Thoracic aorta (tissue), 2 donors: Measurements from ENCODE around the gene MMP24. TPM values are rescaled to one million over a fixed set of nuclear protein-coding genes. Genes with fewer than 3 reads are reported as not detected.

Experiments used
- ATAC-seq: fragments of 150-250 bp; one replicate; pipeline ENCODE4 v1.8.0; 2017; ENCODE audit warnings: low read depth; ENCODE audit not compliant: insufficient number of reproducible peaks, low FRiP score
- DNase-seq: peaks from one replicate; pipeline ENCODE4 v3.0.0-alpha.2; 2020; ENCODE audit warnings: low spot score
- H3K27ac ChIP-seq, 2 donors: fragments of 200-600 bp; sonication (generic); 1 replicate in 1 of 2; 2 replicates in 1 of 2; pipeline ENCODE4 v1.5.1; 2016; ENCODE audit warnings: mild to moderate bottlenecking in 2 of 2, moderate library complexity in 2 of 2
- H3K27me3 ChIP-seq: fragments of 200-600 bp; sonication (generic); replicated peaks from 2 replicates; pipeline ENCODE4 v1.6.0; 2016; ENCODE audit warnings: mild to moderate bottlenecking; ENCODE audit not compliant: insufficient read depth
- H3K36me3 ChIP-seq: fragments of 200-600 bp; sonication (generic); one replicate; pipeline ENCODE4 v1.5.1; 2016
- H3K4me1 ChIP-seq, 2 donors: fragments of 200-600 bp; sonication (generic); 1 replicate in 1 of 2; 2 replicates in 1 of 2; pipeline versions ENCODE4 v1.5.1 to v1.6.0; 2016; ENCODE audit warnings: low read depth in 2 of 2, mild to moderate bottlenecking in 1 of 2; ENCODE audit not compliant: control insufficient read depth in 1 of 2
- H3K4me3 ChIP-seq: fragments of 200-600 bp; sonication (generic); 2 replicates; pipeline ENCODE4 v1.5.1; 2016; ENCODE audit warnings: mild to moderate bottlenecking
- H3K9me3 ChIP-seq: fragments of 200-600 bp; sonication (generic); 2 replicates; pipeline ENCODE4 v1.5.1; 2016
- total RNA-seq, 2 donors: library from RNA; depleted of rRNA; stranded (reverse); fragments of >200 nt; gene quantifications; one replicate each; pipeline versions ENCODE4 v1.1.0 to v1.2.3, GENCODE V29; 2016
- TF ChIP-seq, protein P1 (sequence below): fragments of 200-600 bp; sonication (generic); IDR thresholded peaks from one replicate; pipeline ENCODE4 v1.5.1; 2019; ENCODE audit warnings: antibody characterized with exemption

The MMP24 gene
- total RNA-seq, 2 donors from 2014 or later, result 0.27 to 0.71 TPM

DNA sequence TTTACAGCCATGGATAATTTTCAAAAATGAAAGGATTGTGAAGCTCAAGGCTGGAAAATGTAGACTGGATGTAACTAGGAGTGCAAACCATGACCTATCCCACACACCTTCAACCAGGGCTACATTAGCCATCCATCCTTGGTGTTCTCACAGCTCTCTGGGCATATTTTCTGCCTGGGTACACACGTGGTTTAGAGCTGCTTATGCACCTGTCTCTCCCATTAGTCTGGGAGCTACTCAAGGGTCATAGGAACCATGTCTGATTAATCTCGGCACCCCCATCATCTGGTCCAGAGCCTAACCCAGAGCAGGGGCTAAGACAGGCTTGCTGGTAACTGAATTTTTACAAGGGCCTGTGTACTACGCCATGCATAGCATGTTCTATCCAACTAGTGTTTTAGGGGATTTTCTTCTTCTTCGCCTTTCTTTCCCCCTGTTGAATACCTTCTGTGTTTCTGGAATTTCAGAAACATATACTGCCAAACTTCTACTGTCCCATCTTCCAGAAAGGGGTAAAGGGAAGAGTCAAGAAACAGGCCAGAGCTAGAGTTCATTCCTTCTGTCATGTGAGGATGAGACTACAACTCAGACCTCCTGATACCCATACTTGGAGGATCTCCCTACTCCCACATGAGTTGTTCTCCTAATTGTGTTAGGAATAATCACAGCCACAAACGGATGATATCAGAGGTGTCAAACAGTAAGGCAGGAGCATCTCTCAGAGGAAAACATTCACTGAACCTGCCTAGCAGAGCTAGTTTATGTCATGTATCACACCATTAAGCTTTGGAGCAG lies 91.1 kb downstream of the MMP24 start:
- TF ChIP-seq, protein P1, sequence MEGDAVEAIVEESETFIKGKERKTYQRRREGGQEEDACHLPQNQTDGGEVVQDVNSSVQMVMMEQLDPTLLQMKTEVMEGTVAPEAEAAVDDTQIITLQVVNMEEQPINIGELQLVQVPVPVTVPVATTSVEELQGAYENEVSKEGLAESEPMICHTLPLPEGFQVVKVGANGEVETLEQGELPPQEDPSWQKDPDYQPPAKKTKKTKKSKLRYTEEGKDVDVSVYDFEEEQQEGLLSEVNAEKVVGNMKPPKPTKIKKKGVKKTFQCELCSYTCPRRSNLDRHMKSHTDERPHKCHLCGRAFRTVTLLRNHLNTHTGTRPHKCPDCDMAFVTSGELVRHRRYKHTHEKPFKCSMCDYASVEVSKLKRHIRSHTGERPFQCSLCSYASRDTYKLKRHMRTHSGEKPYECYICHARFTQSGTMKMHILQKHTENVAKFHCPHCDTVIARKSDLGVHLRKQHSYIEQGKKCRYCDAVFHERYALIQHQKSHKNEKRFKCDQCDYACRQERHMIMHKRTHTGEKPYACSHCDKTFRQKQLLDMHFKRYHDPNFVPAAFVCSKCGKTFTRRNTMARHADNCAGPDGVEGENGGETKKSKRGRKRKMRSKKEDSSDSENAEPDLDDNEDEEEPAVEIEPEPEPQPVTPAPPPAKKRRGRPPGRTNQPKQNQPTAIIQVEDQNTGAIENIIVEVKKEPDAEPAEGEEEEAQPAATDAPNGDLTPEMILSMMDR, result no peak
- Histone ChIP-seq H3K9me3 (no peaks in the 10 kb centered on the region), H3K27ac (no peak overlapping the region), H3K27me3 (no peaks in the 10 kb centered on the region), H3K36me3 (no peaks in the 10 kb centered on the region), H3K4me1 (peaks cover 6 to 8% of the 10 kb centered on the region in 2 donors), H3K4me3 (no peak overlapping the region)
- DNase-seq, result no peak
- ATAC-seq, result no peak

DNA sequence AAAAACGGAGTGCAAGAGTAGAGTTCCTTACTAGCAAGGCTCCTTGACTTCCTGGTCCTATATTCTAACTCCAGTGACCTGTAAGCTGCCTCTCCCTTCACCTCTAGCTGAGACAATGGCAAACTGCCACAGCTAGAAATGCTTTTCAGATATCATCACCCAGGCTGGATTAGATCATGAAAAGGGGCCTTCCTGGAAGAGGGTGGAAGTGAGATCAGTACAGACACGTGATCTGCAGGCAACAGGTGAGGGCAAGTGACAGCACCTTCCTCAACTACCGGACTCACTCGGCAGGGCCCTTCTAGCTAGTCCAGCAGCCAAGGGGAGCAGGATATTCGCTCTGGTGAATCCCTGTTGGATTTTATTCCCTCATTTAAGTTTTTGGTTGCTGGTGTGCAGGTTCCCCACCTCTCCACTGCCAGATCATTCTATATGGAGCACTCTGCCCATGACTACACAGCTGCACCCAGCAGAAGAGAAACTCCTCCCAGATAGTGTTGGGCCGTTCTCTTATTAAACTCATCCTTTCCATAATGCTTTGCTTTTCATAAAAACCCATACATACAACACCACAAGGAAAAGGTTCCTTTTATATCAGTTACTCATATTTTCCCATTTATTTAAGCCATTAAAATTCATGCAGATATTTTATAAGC lies 92.1 kb downstream of the MMP24 start:
- Histone ChIP-seq H3K27ac (no peak overlapping the region), H3K4me3 (no peak overlapping the region), H3K4me1 (peaks cover 6 to 8% of the 10 kb centered on the region in 2 donors), H3K36me3 (no peaks in the 10 kb centered on the region), H3K9me3 (no peaks in the 10 kb centered on the region), H3K27me3 (no peaks in the 10 kb centered on the region)
- TF ChIP-seq, protein P1, result no peak
- ATAC-seq (no peak), DNase-seq (no peak)

DNA sequence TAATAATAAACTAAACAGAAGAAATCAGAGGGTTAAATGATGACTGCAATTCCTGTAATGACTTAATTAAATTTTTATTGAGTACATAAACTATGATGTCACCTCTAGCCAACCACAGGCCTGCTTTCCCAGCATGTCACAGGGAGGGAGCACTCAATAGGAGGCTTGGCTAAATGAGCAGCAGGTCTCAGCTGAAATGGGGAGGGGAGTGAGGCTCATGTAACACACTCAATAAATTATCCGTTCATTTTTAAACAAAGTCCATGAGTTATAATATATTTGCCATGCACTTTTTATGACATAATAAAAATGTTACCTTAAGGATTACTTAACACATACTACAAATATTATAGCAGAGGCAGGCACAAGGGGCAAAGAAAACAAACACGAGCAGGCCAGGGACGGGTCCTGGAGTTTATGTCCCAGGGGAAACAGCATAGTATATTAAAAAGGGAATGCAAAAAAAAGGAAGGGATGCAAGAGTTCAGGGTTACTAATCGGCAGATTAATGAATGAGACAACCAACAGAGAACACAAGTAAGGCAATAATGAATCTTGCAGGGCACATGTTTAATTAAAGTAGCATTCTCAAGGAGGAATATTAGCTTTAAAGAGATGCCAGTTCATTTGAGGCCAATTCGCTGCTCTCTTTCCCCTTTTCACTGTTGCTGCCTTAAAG lies 92.8 kb downstream of the MMP24 start:
- TF ChIP-seq, protein P1, result no peak
- no peak overlapping the region for H3K27ac ChIP-seq
- DNase-seq (no peak), ATAC-seq (no peak)
- peaks cover 6 to 8% of the 10 kb centered on the region in 2 donors for H3K4me1 ChIP-seq
- no peaks in the 10 kb centered on the region for H3K36me3 ChIP-seq
- H3K27me3 ChIP-seq, result no peaks in the 10 kb centered on the region
- H3K9me3 ChIP-seq, result no peaks in the 10 kb centered on the region
- no peak overlapping the region for H3K4me3 ChIP-seq

GRCh38 chr20:35319871-35320197 lies 93.3 kb downstream of the MMP24 start:
- no peak for ATAC-seq
- Histone ChIP-seq H3K4me1 (peaks cover 6 to 8% of the 10 kb centered on the region in 2 donors), H3K4me3 (no peak overlapping the region), H3K27ac (no peak overlapping the region), H3K27me3 (no peaks in the 10 kb centered on the region), H3K36me3 (no peaks in the 10 kb centered on the region), H3K9me3 (no peaks in the 10 kb centered on the region)
- TF ChIP-seq, protein P1, result no peak
- DNase-seq, result no peak
